Keratinocyte (primary cell): ENCODE results near the gene RASA3. TPM values are rescaled to one million over a fixed set of nuclear protein-coding genes. Genes with fewer than 3 reads are reported as not detected.

Source experiments
- DNase-seq: peaks from one replicate; pipeline ENCODE4 v3.0.0-alpha.2; 2011; ENCODE audit warnings: low read depth, missing footprints, low spot score
- FAIRE-seq: peaks from 2 replicates; lab custom pipeline; 2011; peaks lifted over from hg19 to GRCh38; lab: Jason Lieb, UNC
- H2AFZ ChIP-seq: 2 replicates; pipeline ENCODE4 v1.6.0; 2012; ENCODE audit warnings: low read length, control low read depth, inconsistent platforms; ENCODE audit not compliant: control insufficient read depth
- H3K27ac ChIP-seq: 2 replicates; pipeline ENCODE4 v1.5.1; 2011; ENCODE audit warnings: low read length; ENCODE audit not compliant: control insufficient read depth, insufficient read depth
- H3K27me3 ChIP-seq: 3 replicates; pipeline ENCODE4 v1.6.0; 2011; ENCODE audit warnings: low read length; ENCODE audit not compliant: control insufficient read depth, insufficient read depth; ENCODE audit errors: extremely low read depth
- H3K36me3 ChIP-seq, 2 experiments: 2 replicates in 1 of 2; 3 replicates in 1 of 2; pipeline ENCODE4 v1.5.1; 2011; ENCODE audit warnings: low read length in 2 of 2, mild to moderate bottlenecking in 1 of 2; ENCODE audit not compliant: control insufficient read depth in 2 of 2, insufficient read depth in 2 of 2; ENCODE audit errors: extremely low read depth in 1 of 2
- H3K4me1 ChIP-seq: 3 replicates; pipeline ENCODE4 v1.5.1; 2011; ENCODE audit warnings: low read length; ENCODE audit not compliant: control insufficient read depth, insufficient read depth; ENCODE audit errors: extremely low read depth
- H3K4me2 ChIP-seq: 3 replicates; pipeline ENCODE4 v1.6.0; 2011; ENCODE audit warnings: low read depth, low read length; ENCODE audit not compliant: control insufficient read depth, insufficient read depth; ENCODE audit errors: extremely low read depth
- H3K4me3 ChIP-seq, 3 experiments: fragments of 200-600 bp in 1 of 3; sonication (generic) in 1 of 3; 2 replicates in 2 of 3; 3 replicates in 1 of 3; pipeline ENCODE4 v1.5.1; 2011 to 2016; ENCODE audit warnings: low read length in 3 of 3, mild to moderate bottlenecking in 3 of 3, control low read depth in 2 of 3, inconsistent platforms in 1 of 3, low read depth in 1 of 3, mixed read lengths in 1 of 3, mixed run types in 1 of 3, moderate library complexity in 1 of 3; ENCODE audit not compliant: control insufficient read depth in 2 of 3, insufficient read depth in 2 of 3; ENCODE audit errors: extremely low read depth in 1 of 3
- H3K79me2 ChIP-seq: 2 replicates; pipeline ENCODE4 v1.6.0; 2012; ENCODE audit warnings: low read length; ENCODE audit not compliant: control insufficient read depth, insufficient read depth
- H3K9ac ChIP-seq: 3 replicates; pipeline ENCODE4 v1.6.0; 2011; ENCODE audit warnings: low read length; ENCODE audit not compliant: control insufficient read depth, insufficient read depth; ENCODE audit errors: extremely low read depth
- H3K9me1 ChIP-seq: 3 replicates; pipeline ENCODE4 v1.6.0; 2011; ENCODE audit warnings: low read length; ENCODE audit not compliant: control insufficient read depth, insufficient read depth; ENCODE audit errors: extremely low read depth
- H3K9me3 ChIP-seq: 2 replicates; pipeline ENCODE4 v1.5.1; 2012; ENCODE audit warnings: low read depth, low read length; ENCODE audit not compliant: control insufficient read depth
- H4K20me1 ChIP-seq: 3 replicates; pipeline ENCODE4 v1.6.0; 2011; ENCODE audit warnings: low read length; ENCODE audit not compliant: control insufficient read depth, insufficient read depth; ENCODE audit errors: extremely low read depth
- CTCF ChIP-seq, 3 experiments: IDR thresholded peaks in 1 of 3; conservative IDR thresholded peaks in 1 of 3; optimal IDR thresholded peaks in 1 of 3; 2 replicates in 2 of 3; 3 replicates in 1 of 3; pipeline versions ENCODE3 to v1.5.1; 2011; ENCODE audit warnings: low read length in 3 of 3, mild to moderate bottlenecking in 3 of 3, moderate library complexity in 2 of 3, control low read depth in 1 of 3, inconsistent platforms in 1 of 3; ENCODE audit not compliant: insufficient read depth in 2 of 3; ENCODE audit errors: extremely low read depth in 1 of 3
- EZH2 ChIP-seq: IDR thresholded peaks from one replicate; pipeline ENCODE4 v1.6.1; 2012; ENCODE audit warnings: inconsistent platforms, mild to moderate bottlenecking, low read length, moderate library complexity
- dilution Hi-C: fragments of 300-500 bp; cut with MboI; formaldehyde crosslinking; loops from one replicate; pipeline ENCODE4 v1.7.0; 2020; ENCODE audit warnings: low sequenced_read_pairs; ENCODE audit not compliant: extremely low pct_ligation_motif_present
- polyA plus RNA-seq, 5 experiments: library from polyadenylated mRNA; depleted of rRNA in 3 of 5; stranded (reverse) in 3 of 5; stranded (forward) in 1 of 5; unstranded in 1 of 5; fragments of >200 nt; gene quantifications; 1 replicate in 1 of 5; 2 replicates in 3 of 5; 3 replicates in 1 of 5; pipeline versions ENCODE4 v1.2.1 to v1.2.3, GENCODE V29; 2011 to 2012; ENCODE audit warnings: missing spikeins in 2 of 5, low read depth in 1 of 5, low replicate concordance in 1 of 5

The RASA3 gene
- polyA plus RNA-seq, 1 donor (not counting 4 experiments of a cell fraction or from before 2014, with no cell fraction given), result 4.1 TPM

DNA sequence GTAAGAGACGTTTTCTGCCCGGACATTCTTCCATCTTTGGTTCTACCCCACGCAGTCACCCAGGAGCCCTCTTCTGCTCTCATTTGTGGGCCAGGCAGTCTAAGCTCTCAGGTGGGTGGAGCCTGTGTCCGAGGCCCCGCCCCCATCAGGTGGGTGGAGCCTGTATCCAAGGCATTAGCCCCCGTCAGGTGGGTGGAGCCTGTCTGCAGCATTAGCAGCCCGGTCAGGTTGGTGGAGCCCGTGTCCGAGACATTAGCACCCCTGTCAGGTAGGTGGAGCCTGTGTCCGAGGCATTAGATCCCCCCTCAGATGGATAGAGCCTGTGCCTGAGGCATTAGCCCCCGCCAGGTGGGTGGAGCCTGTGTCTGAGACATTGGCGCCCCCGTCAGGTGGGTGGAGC is 113.1 kb downstream of the RASA3 start:
- H2AFZ ChIP-seq, result no peak overlapping the region
- no peak for FAIRE-seq
- peaks cover 0 to 1% of the 10 kb centered on the region in 2 experiments for H3K36me3 ChIP-seq
- no peaks in the 10 kb centered on the region for H3K79me2 ChIP-seq
- no peak overlapping the region for H3K4me3 ChIP-seq
- H3K4me1 ChIP-seq, result peaks cover 9% of the 10 kb centered on the region
- no peak overlapping the region for H3K9ac ChIP-seq
- no peak for DNase-seq
- TF ChIP-seq EZH2 (no peak), CTCF (optimal IDR thresholded peaks at IDR 0.05 in 1 of 3, IDR thresholded peaks at IDR 0.05 in 1 of 3, conservative IDR thresholded peaks at IDR 0.05 in 1 of 3; ENCODE audit: extremely low read depth in 1 of 3, insufficient read depth in 2 of 3, low read length in 3 of 3) (no peak)
- no peaks in the 10 kb centered on the region for H3K9me3 ChIP-seq
- no peaks in the 10 kb centered on the region for H3K9me1 ChIP-seq
- dilution Hi-C loops, result no loop called here
- no peak overlapping the region for H3K4me2 ChIP-seq
- no peaks in the 10 kb centered on the region for H3K27me3 ChIP-seq
- no peak overlapping the region for H3K27ac ChIP-seq
- H4K20me1 ChIP-seq, result peaks cover 3% of the 10 kb centered on the region

- Histone ChIP-seq H3K4me2 (no peak overlapping the region), H3K27ac (no peak overlapping the region), H3K9ac (no peak overlapping the region), H3K27me3 (no peaks in the 10 kb centered on the region), H3K9me1 (no peaks in the 10 kb centered on the region), H3K9me3 (no peaks in the 10 kb centered on the region), H3K4me3 (no peak overlapping the region), H2AFZ (no peak overlapping the region), H3K79me2 (no peaks in the 10 kb centered on the region), H4K20me1 (peaks cover 3% of the 10 kb centered on the region), H3K4me1 (peaks cover 9% of the 10 kb centered on the region), H3K36me3 (peaks cover 0 to 1% of the 10 kb centered on the region in 2 experiments)
- dilution Hi-C loops, result no loop called here
- DNase-seq, result no peak
- TF ChIP-seq EZH2, result no peak
- TF ChIP-seq CTCF (optimal IDR thresholded peaks at IDR 0.05 in 1 of 3, IDR thresholded peaks at IDR 0.05 in 1 of 3, conservative IDR thresholded peaks at IDR 0.05 in 1 of 3; ENCODE audit: extremely low read depth in 1 of 3, insufficient read depth in 2 of 3, low read length in 3 of 3), result no peak
- FAIRE-seq, result no peak
Measured at GRCh38 chr13:114018461-114019055, 113.9 kb downstream of the RASA3 start.
